ENCODE measurements around the gene HEATR5A. TPM values are rescaled to one million over a fixed set of nuclear protein-coding genes. Genes with fewer than 3 reads are reported as not detected.

HEATR5A gene
- total RNA-seq, 4 donors from 2014 or later, result 22.9 to 32.0 (median 25.8) TPM

DNA sequence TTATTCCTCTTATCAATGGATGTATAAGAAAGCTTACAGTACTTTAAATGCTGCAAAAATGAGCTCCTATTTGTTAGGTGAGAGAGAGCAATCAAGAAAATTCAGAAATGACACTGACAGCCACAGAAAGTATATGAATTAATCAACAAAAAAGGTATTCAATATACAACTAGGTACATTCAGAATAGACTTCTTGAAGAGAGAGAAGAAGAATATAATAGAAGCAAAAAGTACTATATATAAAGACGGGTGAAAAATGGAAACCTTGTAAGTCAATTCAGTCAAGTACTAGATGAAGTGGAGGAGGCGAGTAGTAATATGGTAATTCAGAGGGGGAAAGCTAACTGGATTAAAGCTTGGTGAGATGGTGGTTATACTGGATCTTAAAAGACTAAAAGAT is 74.3 kb downstream of the HEATR5A start:
- H3K36me3 ChIP-seq, result peaks cover 0 to 87% (median 0%) of the 10 kb centered on the region in 3 donors

DNA sequence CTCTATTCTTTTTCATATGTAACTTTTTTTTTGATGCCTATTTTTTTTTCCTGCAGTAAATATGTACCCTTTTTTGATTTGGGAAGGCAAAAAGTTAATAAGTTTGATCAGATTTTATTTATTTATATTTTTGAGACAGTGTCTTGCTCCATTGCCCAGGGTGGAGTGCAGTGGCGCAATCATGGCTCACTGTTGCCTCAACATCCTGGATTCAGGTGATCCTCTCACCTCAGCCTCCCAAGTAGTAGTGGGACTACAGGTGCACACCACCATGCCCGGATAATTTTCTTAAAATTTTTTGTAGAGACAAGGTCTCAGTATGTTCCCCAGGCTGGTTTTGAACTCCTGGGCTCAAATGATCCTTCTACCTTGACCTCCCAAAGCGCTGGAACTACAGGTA is 79.1 kb downstream of the HEATR5A start:
- no peak for TF ChIP-seq EP300 (IDR thresholded peaks at IDR 0.05)

More for the DNA sequence above, 74.3 kb downstream of the HEATR5A start:
- TF ChIP-seq POLR2A (IDR thresholded peaks at IDR 0.05) (no peak), EP300 (IDR thresholded peaks at IDR 0.05) (no peak)
- TF ChIP-seq, protein P1, sequence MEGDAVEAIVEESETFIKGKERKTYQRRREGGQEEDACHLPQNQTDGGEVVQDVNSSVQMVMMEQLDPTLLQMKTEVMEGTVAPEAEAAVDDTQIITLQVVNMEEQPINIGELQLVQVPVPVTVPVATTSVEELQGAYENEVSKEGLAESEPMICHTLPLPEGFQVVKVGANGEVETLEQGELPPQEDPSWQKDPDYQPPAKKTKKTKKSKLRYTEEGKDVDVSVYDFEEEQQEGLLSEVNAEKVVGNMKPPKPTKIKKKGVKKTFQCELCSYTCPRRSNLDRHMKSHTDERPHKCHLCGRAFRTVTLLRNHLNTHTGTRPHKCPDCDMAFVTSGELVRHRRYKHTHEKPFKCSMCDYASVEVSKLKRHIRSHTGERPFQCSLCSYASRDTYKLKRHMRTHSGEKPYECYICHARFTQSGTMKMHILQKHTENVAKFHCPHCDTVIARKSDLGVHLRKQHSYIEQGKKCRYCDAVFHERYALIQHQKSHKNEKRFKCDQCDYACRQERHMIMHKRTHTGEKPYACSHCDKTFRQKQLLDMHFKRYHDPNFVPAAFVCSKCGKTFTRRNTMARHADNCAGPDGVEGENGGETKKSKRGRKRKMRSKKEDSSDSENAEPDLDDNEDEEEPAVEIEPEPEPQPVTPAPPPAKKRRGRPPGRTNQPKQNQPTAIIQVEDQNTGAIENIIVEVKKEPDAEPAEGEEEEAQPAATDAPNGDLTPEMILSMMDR (IDR thresholded peaks at IDR 0.05), result no peak
- no peak overlapping the region for H3K4me3 ChIP-seq
- no peak overlapping the region for H3K27ac ChIP-seq
- no peaks in the 10 kb centered on the region for H3K9me3 ChIP-seq
- H3K27me3 ChIP-seq, result no peaks in the 10 kb centered on the region
- 87 to 93% methylated on average over 2 of the region's 2 CpGs for WGBS, 2 donors
- no peak for DNase-seq (ENCODE audit: low spot score in 2 of 2)
- H3K4me1 ChIP-seq, result no peaks in the 10 kb centered on the region

DNA sequence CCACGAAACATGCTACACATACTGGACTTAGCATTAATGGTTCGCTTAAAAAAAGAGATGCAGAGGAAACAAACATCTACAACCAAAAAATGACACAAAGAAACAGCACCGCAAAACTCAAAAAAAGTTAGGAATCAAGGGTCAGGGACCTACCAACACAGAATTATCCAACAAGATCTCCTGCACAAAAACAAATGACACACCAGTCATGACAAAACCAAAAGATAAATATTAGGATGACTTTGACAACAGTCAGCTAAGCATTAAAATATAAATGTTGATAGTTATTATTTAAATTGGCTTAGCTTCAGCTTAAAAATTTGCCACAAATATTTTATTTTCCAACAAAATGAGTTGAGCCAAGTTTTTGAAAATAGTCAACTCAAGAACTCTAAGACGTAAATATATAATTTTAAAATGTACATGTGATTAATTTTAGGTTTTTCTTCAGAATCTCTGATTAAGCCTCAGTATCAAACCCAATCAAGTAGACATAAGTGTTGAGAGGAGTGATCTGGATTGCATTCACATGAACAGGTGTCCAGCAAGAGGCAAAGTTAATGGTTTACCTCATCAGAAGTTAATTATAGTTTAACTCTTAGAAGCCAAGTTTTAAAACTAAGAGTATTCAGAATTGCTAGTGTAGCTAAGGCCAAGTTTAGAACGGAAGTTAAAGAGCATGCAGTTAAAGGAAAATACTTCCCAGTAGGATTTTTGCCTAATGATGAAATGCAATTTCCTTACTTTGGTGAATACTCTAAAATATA is 79.9 kb downstream of the HEATR5A start:
- TF ChIP-seq, protein P1 (IDR thresholded peaks at IDR 0.05), result no peak
- TF ChIP-seq EP300 (IDR thresholded peaks at IDR 0.05) (no peak), POLR2A (IDR thresholded peaks at IDR 0.05) (no peak)
- H3K36me3 ChIP-seq, result peaks cover 0 to 67% (median 0%) of the 10 kb centered on the region in 3 donors
- no peaks in the 10 kb centered on the region for H3K9me3 ChIP-seq
- no peak for DNase-seq (ENCODE audit: low spot score in 2 of 2)
- H3K27ac ChIP-seq, result peak overlapping the region in 1 of 4 donors; percentile 8
- no peak overlapping the region for H3K4me3 ChIP-seq
- no peaks in the 10 kb centered on the region for H3K4me1 ChIP-seq
- WGBS, 2 donors, result 59 to 60% methylated on average over 5 of the region's 5 CpGs
- no peaks in the 10 kb centered on the region for H3K27me3 ChIP-seq

More for the DNA sequence above, 79.1 kb downstream of the HEATR5A start:
- H3K27ac ChIP-seq, result no peak overlapping the region
- no peak for DNase-seq (ENCODE audit: low spot score in 2 of 2)
- H3K9me3 ChIP-seq, result no peaks in the 10 kb centered on the region
- H3K36me3 ChIP-seq, result peaks cover 0 to 67% (median 0%) of the 10 kb centered on the region in 3 donors
- no peaks in the 10 kb centered on the region for H3K27me3 ChIP-seq
- 94 to 96% methylated on average over 3 of the region's 3 CpGs for WGBS, 2 donors
- no peaks in the 10 kb centered on the region for H3K4me1 ChIP-seq
- H3K4me3 ChIP-seq, result no peak overlapping the region

DNA sequence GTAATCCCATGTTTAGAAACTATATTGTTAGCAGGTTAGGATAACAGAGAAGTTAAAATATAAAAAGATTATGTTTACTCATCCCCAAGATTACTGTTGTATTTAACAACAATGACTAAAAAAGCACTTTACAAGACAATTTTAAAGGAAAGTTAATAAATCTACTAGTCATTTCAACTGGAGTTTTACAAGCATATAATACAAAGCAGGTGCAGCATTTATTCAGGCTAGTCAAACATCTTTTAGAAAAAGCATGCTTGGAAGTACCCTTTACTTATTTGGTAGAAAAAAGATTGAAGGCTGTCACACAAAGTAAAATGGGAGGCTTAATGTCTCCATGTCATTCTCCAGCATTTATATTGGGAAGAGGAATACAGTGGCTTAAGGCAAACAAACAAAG is 80.6 kb downstream of the HEATR5A start:
- Histone ChIP-seq H3K9me3 (no peaks in the 10 kb centered on the region), H3K27me3 (no peaks in the 10 kb centered on the region), H3K4me1 (no peaks in the 10 kb centered on the region), H3K27ac (no peak overlapping the region), H3K4me3 (no peak overlapping the region), H3K36me3 (peaks cover 0 to 67% (median 0%) of the 10 kb centered on the region in 3 donors)
- TF ChIP-seq POLR2A (IDR thresholded peaks at IDR 0.05) (no peak), EP300 (IDR thresholded peaks at IDR 0.05) (no peak)
- TF ChIP-seq, protein P1 (IDR thresholded peaks at IDR 0.05), result no peak
- DNase-seq (ENCODE audit: low spot score in 2 of 2), result no peak

DNA sequence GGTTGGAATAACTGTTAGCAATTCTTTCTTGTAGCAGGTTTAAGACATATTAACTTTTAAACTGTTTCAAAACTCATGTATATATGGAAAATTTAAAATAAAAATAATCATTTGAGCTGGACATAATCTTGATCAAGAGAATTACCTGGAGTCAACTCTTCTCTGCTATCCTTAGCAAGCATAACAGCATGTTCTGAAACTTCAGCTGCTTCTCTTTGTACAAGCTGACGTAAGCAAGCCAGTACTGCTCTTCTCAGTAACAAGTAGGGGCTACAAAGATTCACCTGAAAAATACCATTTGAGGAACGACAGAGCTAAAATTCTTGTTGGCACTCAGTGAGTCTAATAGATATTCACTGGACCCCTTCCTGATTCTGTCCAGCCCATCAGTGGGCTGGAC is 83.0 kb downstream of the HEATR5A start:
- no peaks in the 10 kb centered on the region for H3K4me1 ChIP-seq
- peaks cover 0 to 74% (median 0%) of the 10 kb centered on the region in 3 donors for H3K36me3 ChIP-seq
- DNase-seq (ENCODE audit: low spot score in 2 of 2), result no peak
- WGBS, 2 donors, result 82 to 96% methylated on average over 2 of the region's 2 CpGs
- H3K9me3 ChIP-seq, result no peaks in the 10 kb centered on the region
- H3K4me3 ChIP-seq, result no peak overlapping the region
- no peak overlapping the region for H3K27ac ChIP-seq
- no peak for TF ChIP-seq POLR2A (IDR thresholded peaks at IDR 0.05)
- TF ChIP-seq, protein P1 (IDR thresholded peaks at IDR 0.05), result no peak
- no peak for TF ChIP-seq EP300 (IDR thresholded peaks at IDR 0.05)
- H3K27me3 ChIP-seq, result no peaks in the 10 kb centered on the region

All from tibial nerve (tissue), 4 donors.